Skeletal muscle cell (primary cell): ENCODE results near the gene AUTS2.

Experiments used
- DNase-seq: peaks from one replicate; pipeline ENCODE4 v3.0.0-alpha.2; 2010; ENCODE audit warnings: low read depth
- H3K4me3 ChIP-seq: 2 replicates; pipeline ENCODE4 v1.5.1; 2011; ENCODE audit warnings: low read depth, mild to moderate bottlenecking, control low read depth, low read length, moderate library complexity

Gene AUTS2

DNA sequence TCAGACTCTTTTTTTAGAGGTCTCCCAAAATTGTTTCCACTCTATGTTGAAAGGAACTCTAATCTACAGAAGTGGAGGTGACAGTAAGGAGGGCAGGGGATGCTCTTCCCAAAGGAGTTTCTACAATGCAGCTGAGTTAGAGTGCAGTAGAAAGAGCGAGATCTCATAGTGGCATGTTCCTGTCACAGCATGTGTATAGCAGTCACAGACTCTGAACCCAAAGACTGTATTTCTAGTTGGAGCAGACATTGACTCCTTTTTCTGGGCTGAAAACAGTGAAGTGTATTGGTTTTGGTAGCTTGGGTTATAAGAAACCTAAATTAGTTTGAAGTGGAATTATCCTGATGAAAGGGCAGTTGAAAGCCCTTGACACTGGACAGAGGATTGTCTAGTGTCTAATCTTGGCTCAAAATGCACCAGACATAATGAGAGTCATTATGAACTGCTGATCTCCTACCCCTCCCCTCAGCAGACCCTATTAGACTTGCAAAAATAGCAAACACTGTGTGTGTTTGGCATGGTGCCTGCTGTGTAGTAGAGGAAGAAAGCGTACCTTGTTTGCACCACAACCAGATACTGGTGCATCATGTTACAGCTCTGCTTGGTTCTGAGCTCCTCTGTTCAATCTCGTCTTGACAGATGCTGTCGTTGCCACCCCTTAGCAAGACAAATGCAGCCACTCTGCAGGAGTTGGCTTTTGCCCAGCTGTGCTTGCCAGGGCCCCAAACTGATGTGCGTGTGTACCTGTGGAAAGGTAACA is 336.0 kb downstream of the AUTS2 start:
- H3K4me3 ChIP-seq: no peak overlapping the region
- no peak for DNase-seq

DNA sequence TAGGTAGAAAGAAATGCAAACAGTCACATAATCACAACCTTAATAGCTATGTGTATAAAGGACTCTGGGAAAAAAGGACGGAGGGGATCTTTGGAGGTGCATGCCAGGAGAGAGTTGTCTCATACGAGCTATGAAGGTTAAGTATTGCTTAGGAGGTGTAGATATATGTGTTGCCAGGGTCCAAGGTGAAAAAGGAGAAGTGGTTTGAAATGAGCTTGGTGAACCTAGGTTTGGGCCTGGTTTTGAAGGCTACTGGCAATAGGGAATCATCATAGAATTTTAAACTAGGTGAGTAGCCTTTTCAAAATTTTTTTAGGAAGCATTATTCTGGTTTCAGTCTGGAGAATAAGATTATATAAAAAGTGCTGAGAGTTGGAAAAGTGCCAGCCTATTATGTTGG is 336.8 kb downstream of the AUTS2 start:
- no peak for DNase-seq
- H3K4me3 ChIP-seq: no peak overlapping the region

DNA sequence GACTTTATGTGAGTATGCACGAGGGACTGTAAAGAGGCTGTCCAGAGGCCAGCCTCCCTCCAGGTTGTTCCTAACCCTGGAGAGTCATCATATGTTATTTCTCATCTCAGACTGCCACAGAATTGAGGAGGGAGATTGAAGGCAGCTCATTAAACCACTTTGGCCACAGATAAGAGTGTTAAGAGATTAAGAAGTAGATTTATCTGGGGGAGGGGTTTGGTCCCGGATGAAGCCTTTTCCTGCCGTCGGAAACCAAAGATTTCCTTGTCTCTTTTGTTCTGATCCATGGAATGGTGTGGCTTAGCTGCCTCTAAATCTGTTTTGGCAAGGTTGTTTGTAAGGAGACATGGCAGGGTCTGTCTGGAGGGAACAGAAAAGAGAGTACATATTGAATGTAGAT is 338.8 kb downstream of the AUTS2 start:
- no peak for DNase-seq
- H3K4me3 ChIP-seq: no peak overlapping the region

DNA sequence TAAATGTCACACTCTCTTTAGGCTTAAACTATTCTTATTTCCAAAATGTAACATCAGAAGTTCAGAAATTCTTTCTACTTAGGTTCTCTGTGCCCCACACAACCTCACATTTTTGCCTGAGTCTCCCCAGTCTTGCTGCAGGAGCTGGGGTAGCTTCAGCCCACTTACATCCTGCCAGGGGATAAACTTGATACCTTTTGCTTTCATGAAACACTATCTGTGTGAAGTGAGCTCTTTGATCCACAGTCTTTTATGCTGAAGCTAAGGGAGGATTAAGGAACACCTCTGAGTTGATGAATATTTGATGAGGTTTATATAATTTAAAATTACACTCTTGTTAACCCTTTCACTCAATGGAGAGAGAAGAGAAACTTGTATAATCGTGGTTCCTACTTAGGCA is 341.0 kb downstream of the AUTS2 start:
- no peak for DNase-seq
- no peak overlapping the region for H3K4me3 ChIP-seq

DNA sequence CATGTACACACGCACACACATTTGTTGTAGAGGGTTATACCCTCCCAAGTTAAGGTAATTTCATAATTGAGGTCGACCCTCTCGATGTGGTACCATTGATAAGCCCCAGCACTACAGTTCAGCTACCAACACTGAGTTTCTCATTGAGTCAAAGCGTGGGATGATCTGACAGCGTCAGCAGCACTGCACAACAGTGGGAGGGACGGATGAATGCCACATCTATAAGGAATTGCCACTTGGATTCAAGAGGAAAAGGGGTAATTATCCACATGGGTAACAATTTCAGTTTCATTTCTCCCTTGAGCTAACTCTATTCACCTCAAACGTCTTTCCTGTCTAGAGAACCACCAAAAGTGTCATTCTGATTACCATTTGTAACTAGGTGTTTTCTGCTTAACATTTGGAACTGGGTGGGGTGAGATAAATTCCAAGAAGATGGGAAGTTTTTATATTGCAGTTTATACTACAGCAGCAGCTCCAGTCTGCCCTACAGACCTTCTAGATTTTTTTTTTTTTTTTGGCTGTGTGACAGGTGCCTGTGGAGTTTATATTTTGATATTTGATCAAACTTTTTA is 342.9 kb downstream of the AUTS2 start:
- no peak overlapping the region for H3K4me3 ChIP-seq

DNA sequence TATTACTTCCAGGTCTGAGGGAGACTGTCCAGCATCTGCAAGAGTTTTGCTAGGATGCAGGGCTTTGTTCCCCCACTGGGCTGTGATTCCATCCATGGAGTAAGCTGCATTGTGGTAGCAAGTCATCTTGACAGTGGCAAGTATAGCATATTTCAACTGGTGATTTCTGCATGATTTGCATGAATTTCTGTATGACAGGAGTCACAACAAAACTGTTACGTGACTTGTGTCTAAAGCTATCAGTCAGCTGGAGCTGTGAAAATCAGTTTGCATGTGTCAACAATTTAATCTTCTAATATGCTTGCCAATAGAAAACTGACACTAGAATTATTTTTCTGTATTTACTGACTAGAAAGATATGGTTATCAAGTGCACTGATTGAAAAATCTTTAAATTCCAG is 344.3 kb downstream of the AUTS2 start:
- no peak for DNase-seq
- no peak overlapping the region for H3K4me3 ChIP-seq

More for the DNA sequence above, 342.9 kb downstream of the AUTS2 start:
- DNase-seq: no peak

DNA sequence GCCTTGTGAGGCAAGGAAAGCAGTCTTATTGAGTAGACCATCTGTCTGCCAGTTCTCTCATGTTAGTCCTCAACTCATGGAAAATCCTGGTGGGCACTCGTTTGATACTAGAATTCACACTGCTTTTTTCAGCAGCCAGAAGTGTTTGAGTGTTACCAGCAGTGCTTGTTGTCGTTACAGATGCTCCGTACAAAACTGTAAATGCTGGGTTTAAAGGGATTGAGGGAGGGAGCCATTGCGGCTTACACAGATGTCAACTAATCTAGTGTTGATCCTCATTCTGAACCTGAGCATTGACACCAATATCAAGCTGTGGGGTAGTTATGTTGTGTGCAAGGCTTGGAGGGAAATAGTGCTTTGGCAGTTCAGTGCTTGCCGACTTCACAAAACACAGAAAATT is 348.6 kb downstream of the AUTS2 start:
- no peak overlapping the region for H3K4me3 ChIP-seq
- no peak for DNase-seq

DNA sequence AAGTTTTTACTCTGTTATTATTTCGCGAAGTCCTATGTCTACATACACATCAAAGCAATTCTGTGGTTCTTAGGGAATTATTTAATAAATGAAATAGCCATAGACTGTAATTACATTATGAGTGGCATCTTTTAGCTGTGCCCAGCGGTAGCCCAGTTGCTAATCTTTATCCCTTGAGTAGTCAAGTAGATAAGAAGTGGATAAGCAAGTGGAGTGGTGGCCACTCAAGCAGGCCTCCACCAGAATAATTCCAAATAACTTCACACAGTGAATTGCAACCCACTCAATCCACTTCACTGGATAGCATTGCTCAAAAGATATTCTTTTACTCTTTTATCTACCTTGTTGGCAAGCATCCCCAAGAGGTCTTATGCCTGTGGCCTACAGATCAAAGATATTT is 349.7 kb downstream of the AUTS2 start:
- no peak overlapping the region for H3K4me3 ChIP-seq
- DNase-seq: no peak

DNA sequence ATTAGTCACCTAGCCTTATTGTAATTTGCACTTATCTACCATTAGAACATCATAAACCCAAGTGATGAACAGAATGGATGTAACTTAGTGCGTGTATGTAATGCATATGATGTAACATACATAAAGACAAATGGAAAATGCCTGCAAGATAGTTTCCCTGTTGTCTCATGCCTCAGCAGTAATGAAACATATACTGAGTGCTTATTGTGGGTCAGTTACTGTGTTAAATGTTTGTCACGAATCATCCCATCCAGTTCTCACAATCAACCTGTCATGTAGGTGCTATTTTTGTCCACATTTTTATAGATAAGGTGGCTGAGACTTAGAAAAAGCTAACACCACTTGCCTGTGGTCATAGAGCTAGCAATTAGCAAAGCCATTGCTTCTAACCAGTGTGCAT is 350.8 kb downstream of the AUTS2 start:
- no peak for DNase-seq
- H3K4me3 ChIP-seq: no peak overlapping the region

DNA sequence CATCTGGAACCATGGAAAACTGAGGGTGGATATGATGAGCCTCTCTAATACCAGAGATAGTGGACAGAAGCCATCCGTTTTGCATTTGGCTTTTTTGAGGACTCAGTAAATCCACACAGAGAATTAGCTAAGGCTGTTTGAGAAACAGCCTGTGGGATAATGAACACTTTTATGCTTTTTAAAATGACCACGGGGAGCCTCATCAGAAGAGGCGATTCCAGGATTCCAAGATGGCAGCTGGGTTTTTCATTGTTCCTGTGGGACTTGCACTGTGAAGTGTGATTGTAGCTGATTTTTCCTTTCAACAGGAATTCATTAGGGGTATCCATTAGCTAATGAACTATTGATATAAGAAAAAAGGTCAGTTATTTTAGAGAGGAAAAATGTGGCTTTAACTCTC is 353.2 kb downstream of the AUTS2 start:
- no peak for DNase-seq
- H3K4me3 ChIP-seq: no peak overlapping the region

DNA sequence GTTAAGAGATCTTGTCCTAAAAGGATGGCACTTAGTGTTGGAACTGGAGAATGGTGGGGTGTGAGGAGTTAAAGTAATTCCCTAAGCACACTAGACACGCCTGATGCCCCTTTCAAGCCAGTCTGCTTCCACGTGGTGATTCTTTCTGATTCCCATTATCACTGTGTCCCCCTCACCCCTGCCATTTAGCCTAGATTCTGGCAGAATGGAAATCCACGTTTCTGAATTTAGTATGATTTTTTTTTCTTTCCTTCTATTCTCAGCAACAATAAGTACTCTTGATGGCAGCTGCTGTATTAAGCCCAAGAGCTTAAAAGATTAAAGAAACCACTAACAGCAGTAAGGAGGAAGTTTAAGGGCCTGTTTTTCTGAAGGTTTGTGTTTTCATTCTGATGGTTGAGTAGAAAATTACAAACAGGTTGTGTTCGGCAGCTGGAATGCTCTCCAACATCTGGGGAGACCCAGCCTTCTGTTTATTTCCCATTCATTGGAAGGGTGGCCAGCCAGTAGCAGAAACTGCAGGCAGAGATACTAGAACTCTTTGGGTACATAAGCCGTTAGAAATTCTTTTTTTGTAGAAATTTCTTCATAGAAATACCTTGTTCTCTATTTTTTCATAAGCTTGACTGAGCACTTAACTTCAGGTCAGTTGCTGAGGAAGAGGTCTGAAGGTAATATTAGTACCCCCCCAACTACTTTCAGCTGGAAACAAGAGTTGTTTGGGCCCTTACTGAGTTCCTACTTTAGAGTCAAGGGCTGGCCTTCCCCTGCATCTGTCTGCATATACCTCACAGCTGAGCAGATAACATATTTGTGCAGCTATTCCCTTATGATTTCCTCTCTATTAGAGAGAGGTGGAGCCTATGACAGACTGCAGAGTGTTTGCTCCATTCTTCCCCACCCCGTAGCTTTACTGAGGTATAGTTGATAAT is 355.1 kb downstream of the AUTS2 start:
- H3K4me3 ChIP-seq: no peak overlapping the region
- DNase-seq: no peak

DNA sequence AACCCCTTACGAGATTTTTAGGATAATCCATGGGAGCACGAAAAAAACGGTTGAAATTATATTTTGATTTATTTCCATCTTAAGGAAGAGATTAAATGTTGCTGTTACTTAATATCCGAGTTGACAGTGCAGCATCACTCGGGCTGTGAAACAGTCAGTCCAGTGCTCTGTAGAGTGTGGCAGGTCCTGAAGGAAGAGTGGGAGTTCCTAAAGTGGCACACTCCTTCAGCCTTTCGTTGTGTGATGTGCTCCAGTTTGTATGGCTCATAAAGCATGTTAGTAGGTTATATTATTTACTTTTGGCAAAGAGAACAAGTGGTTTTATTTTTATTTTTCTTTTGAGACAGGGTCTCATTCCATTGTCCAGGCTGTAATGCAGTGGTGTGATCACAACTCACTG is 358.3 kb downstream of the AUTS2 start:
- no peak for DNase-seq
- H3K4me3 ChIP-seq: no peak overlapping the region

DNA sequence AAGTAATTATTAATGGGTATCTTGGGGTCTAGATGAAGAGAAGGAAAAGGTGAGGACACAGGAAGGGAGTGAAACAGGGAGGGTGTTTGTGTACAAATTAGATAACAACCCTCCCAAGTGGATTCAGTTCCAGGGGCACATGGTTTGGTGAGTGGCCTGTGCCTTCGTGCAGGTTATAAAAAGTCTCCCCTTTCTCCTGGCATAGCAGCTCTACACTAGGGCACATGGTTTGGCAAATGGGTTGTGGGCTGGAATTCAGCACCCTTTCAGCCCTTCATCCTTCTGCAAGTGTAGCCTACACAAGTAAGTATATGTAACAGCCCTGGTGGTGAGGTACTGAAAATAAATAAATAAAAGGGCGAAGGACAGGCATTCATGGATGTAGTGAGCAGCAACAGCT is 359.4 kb downstream of the AUTS2 start:
- DNase-seq: no peak
- H3K4me3 ChIP-seq: no peak overlapping the region

DNA sequence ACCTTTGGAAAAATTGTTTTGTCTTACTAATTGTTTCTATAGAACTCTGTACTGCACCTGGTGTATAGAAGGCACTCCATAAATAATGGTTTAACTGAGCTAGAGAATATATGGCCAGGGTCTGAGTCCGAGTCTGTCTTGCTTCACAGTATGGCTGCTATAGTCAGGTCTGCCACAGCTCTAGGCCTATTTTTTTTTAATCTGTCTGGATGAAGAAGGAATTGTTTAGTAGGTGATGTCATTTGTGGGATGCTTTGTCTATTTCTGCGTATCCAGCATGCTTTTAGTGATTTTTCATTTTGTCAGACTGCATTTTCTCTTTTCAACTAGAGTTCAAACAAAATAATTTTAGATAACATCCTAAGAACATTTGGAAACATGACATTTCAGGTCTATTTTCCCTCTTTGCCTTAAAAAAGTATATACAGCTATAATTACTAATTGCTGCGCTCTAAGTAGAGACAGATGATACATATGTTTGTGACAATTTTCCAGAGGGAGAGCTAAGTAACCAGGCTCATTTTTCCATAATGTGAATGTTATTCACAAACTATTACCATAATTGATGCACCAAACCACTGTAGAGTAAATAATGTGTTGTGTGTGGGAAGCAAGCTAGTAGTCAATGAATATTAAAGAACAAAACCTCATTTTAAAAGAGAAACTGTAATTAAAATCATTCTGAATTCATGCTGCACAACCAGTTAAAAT is 361.7 kb downstream of the AUTS2 start:
- DNase-seq: no peak
- H3K4me3 ChIP-seq: no peak overlapping the region

DNA sequence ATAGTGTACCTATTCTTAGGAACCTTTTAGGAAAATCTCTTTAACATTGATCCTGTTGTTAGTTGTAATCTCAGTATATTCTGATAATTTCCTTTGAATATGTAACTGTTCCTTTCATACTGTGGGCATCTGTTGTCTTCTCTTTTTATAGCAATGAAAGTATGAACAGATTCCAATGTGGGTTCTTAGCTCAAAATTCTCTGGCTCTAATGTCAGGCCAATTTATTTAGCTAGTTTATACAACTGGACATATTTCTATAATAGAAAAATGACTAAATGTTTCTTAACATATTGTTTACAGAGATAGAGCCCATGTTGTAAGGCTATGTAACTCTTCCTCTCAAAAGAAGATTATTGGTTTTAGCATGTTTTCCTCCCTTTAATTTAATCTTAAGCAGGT is 363.2 kb downstream of the AUTS2 start:
- H3K4me3 ChIP-seq: no peak overlapping the region
- no peak for DNase-seq

DNA sequence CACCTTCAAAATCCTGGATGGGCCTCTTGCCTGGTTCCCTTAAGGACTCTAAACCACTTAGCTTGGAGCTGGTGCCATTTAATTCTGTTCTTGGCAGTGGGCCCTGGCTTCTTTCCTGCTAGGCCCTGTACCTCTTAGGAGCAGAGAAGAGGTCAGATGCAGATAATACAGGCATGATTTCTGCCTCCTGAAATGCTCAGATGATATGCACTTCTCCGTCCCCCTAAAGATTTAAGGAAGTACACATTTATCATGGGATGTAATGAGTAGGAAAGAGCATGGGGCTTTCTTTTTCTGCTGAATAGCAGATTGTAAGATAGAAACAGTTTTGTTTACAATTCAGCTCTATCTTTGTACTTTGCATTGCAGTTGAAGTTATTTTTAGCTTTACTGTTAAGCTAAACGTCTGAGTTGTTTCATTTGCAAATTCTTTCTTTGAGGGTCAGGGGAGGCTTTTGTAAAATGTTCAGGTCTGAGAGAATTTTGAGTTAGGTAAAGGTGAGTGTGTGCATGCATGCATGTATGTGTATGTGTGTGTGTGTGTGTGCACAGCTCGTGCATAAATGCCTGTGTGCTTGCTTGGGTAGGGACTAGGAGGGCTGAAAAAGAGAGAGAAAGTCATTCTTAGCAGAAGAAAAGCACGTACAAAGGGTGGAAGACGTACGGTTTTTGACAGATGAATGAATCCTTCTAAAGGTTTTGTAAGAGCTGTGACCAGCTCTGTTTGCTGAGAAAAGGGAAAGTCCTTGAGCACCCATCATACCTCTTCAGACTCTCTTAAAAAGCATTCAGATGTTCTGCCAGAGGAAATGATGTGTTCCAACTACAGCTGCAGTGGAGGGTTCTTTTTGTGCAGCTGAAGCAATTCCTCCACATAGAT is 364.2 kb downstream of the AUTS2 start:
- no peak for DNase-seq

DNA sequence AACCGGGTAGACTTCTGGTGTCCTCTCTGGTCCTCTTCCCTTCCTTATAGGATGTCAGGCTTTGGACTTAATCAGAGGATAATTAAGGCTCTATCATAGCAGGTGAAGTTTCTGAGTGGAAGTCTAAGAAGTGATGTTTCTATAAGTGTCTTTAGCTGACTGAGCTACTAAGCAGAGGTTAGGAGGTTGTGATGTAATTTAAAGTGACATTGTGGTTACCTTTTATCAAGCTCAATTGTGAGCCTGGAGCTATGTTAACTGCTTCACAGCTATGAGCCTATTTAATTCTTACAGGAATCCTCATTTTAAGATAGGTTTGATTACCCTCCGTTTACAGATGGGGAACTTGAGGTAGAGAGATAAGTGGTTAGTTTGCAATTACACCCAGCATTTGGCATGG is 365.1 kb downstream of the AUTS2 start:
- DNase-seq: no peak
- H3K4me3 ChIP-seq: no peak overlapping the region

More for the DNA sequence above, 364.2 kb downstream of the AUTS2 start:
- H3K4me3 ChIP-seq: no peak overlapping the region

DNA sequence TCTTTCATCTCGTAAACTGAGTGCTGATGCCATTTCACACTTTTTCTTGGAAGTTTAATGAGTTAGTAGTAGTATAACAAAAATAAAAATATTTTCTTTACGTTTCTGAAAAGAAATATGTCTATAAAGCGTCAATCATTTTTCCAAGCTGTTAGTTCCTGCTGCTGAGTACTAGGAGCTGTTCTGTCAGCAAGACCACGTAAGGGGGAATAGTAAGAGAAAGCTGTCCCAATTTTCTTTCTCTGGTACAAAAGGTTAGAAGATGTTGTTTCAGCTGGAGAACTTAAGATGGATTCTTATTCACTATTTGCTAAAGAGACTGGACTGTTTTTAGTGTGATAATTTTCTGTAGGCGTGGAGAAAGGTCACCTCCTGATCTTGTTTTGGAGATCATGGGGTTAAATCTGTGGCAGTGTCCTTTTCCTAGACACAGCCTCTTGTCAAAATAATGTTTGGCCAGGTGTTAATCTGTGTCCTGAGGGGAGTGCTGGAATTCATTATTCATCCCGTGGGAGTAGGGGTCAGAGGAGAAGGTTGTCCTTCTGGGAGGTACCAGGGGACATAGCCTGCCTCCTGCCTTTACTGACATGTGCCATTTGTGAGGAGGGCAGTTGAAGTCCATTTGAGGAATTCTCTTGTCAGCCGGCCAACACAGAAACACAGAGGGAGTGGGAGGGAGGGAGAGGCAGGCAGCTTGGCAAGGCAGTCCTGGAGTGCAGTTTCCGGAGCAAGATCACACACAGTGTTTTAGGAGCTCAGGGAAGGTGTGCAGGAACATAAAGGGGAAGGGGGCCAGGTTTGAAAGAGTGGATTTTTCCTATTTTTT is 368.7 kb downstream of the AUTS2 start:
- DNase-seq: peak; percentile 20
- H3K4me3 ChIP-seq: no peak overlapping the region
